ENCODE results near the gene GCHFR. TPM values are rescaled to one million over a fixed set of nuclear protein-coding genes. Genes with fewer than 3 reads are reported as not detected.

Gene GCHFR
- total and polyA plus RNA-seq, 2 of the 4 experiments (the other 2 are of a cell fraction): 2.3 to 6.5 TPM

DNA sequence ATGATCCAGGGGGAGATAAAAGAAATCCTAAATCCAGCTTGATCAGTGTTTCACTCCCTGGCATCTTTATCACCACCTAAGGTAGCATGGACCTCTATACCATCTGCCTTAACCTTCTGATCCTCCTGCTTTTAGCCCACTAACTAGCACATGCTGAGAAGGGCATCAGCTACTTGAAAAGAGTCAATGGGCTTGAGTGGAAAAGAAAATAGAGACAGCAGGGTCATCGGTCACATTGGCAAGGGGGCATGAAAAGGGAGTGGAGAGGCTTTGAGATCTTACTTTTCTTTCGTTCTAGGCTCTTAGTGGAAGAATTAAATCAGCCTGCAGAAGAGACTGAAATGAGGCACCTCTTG is 42.8 kb downstream of the GCHFR start:
- Histone ChIP-seq H3K79me1 (ENCODE audit: low read depth in 1 of 2, low read length in 2 of 2) (peaks cover 37 to 62% of the 10 kb centered on the region in 2 experiments), H2AFZ (replicated peaks; ENCODE audit: low read length, poor library complexity) (peak overlapping the region; percentile 97), H2BK15ac (ENCODE audit: low read depth, low read length) (no peak overlapping the region), H3K23ac (ENCODE audit: low read depth, low read length) (peak overlapping the region; percentile 93), H3K4me1 (ENCODE audit: control insufficient read depth, insufficient read depth, low read length) (peaks cover 6% of the 10 kb centered on the region), H4K91ac (ENCODE audit: insufficient read depth, low read depth, low read length) (peak overlapping the region; percentile 76), H3K9me3 (ENCODE audit: control insufficient read depth, insufficient read depth, low read length) (no peaks in the 10 kb centered on the region), H2AK5ac (ENCODE audit: low read depth, low read length) (peak overlapping the region; percentile 79), H3K4ac (ENCODE audit: low read depth, low read length) (peak overlapping the region; percentile 85), H3K18ac (ENCODE audit: low read depth, low read length) (peak overlapping the region; percentile 35; the same call in 1 of the 2 replicates), H3K9ac (ENCODE audit: low read depth, low read length) (peak overlapping the region; percentile 95), H4K8ac (ENCODE audit: low read depth in 2 of 2, low read length in 2 of 2) (peak overlapping the region; percentile 95 to 98), H3K56ac (ENCODE audit: extremely low read depth, insufficient read depth, low read length) (peak overlapping the region; percentile 87), H2BK20ac (ENCODE audit: low read depth, low read length) (0 out of 2 replicates have a peak overlapping the region, but pooled peaks have one; percentile 8), H3K9me1 (ENCODE audit: insufficient read depth, low read length) (peaks cover 3% of the 10 kb centered on the region; the same call in 1 of the 2 replicates), H4K5ac (ENCODE audit: low read depth, low read length) (peak overlapping the region; percentile 86), H4K20me1 (ENCODE audit: insufficient read depth, low read length) (peaks cover 3% of the 10 kb centered on the region; the same call in 1 of the 2 replicates), H2BK5ac (ENCODE audit: low read depth, low read length, poor library complexity, severe bottlenecking) (peak overlapping the region; percentile 91), H2BK120ac (ENCODE audit: low read depth, low read length) (peak overlapping the region; percentile 30; the same call in 1 of the 2 replicates), H3K14ac (replicated peaks; ENCODE audit: low read depth, low read length) (peak overlapping the region; percentile 97), H2AK9ac (replicated peaks; ENCODE audit: low read depth, low read length, poor library complexity) (peak overlapping the region; percentile 78), H3K4me2 (ENCODE audit: low read depth, low read length) (peak overlapping the region; percentile 94), H3K27ac (ENCODE audit: insufficient read depth, low read length) (peak overlapping the region; percentile 88), H3K36me3 (ENCODE audit: control insufficient read depth, insufficient read depth, low read length) (peaks cover 8% of the 10 kb centered on the region; the same call in 1 of the 2 replicates), H3K27me3 (ENCODE audit: control insufficient read depth, insufficient read depth, low read length) (no peaks in the 10 kb centered on the region), H3K4me3 (ENCODE audit: insufficient read depth, low read depth, low read length) (peak overlapping the region; percentile 82)
- dilution Hi-C loops (cut with HindIII; ENCODE audit: low sequenced_read_pairs, unreplicated experiment) (no loop called here), in situ Hi-C loops (cut with MboI; ENCODE audit: low sequenced_read_pairs) (no loop called here), intact Hi-C loops (cut with micrococcal nuclease) (loop anchor here (1.0 kb wide), 1 partner anchor 38 kb away; the partner anchor contains the start of gene SPINT1)
- BruUV-seq (replicated peaks): no TSS peak
- 0% methylated on average over 2 of the region's 2 CpGs; no CpG with 5 or more reads in 1 of the 2 experiments for WGBS, 2 experiments (ENCODE audit: extremely low coverage in 2 of 2, insufficient read length in 1 of 2)
- ChIA-PET CTCF (no interaction called here), POLR2A (ENCODE audit: unreplicated experiment) (interaction anchor here (0.5 to 0.6 kb wide), 2 partner anchors 127 to 130 kb away, joined by 3 to 6 read pairs; no protein-coding TSS in a partner anchor)
- DNase-seq (no peak), ATAC-seq (ENCODE audit: low read depth) (no peak)
- TF ChIP-seq, protein P1, sequence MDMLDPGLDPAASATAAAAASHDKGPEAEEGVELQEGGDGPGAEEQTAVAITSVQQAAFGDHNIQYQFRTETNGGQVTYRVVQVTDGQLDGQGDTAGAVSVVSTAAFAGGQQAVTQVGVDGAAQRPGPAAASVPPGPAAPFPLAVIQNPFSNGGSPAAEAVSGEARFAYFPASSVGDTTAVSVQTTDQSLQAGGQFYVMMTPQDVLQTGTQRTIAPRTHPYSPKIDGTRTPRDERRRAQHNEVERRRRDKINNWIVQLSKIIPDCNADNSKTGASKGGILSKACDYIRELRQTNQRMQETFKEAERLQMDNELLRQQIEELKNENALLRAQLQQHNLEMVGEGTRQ (IDR thresholded peaks at IDR 0.05; ENCODE audit: low read depth, low read length): no peak
- TF ChIP-seq, protein P2, sequence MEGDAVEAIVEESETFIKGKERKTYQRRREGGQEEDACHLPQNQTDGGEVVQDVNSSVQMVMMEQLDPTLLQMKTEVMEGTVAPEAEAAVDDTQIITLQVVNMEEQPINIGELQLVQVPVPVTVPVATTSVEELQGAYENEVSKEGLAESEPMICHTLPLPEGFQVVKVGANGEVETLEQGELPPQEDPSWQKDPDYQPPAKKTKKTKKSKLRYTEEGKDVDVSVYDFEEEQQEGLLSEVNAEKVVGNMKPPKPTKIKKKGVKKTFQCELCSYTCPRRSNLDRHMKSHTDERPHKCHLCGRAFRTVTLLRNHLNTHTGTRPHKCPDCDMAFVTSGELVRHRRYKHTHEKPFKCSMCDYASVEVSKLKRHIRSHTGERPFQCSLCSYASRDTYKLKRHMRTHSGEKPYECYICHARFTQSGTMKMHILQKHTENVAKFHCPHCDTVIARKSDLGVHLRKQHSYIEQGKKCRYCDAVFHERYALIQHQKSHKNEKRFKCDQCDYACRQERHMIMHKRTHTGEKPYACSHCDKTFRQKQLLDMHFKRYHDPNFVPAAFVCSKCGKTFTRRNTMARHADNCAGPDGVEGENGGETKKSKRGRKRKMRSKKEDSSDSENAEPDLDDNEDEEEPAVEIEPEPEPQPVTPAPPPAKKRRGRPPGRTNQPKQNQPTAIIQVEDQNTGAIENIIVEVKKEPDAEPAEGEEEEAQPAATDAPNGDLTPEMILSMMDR (conservative IDR thresholded peaks at IDR 0.05; ENCODE audit: low read depth, low read length): no peak
- no peak for TF ChIP-seq MAFK (IDR thresholded peaks at IDR 0.05; ENCODE audit: low read depth, low read length)
- no peak for TF ChIP-seq MAZ (IDR thresholded peaks at IDR 0.05; ENCODE audit: borderline replicate concordance, low read depth, low read length)
- no peak for TF ChIP-seq CHD1 (IDR thresholded peaks at IDR 0.05; ENCODE audit: low read depth, low read length)
- no peak for TF ChIP-seq RFX5 (IDR thresholded peaks at IDR 0.05; ENCODE audit: low read depth, low read length)

Data from IMR-90 (cell line).